Thoracic aorta (tissue), 2 donors: Measurements from ENCODE around the gene BHLHE40. TPM values are rescaled to one million over a fixed set of nuclear protein-coding genes. Genes with fewer than 3 reads are reported as not detected.

Source experiments
- ATAC-seq: fragments of 150-250 bp; one replicate; pipeline ENCODE4 v1.8.0; 2017; ENCODE audit warnings: low read depth; ENCODE audit not compliant: insufficient number of reproducible peaks, low FRiP score
- DNase-seq: peaks from one replicate; pipeline ENCODE4 v3.0.0-alpha.2; 2020; ENCODE audit warnings: low spot score
- H3K27ac ChIP-seq, 2 donors: fragments of 200-600 bp; sonication (generic); 1 replicate in 1 of 2; 2 replicates in 1 of 2; pipeline ENCODE4 v1.5.1; 2016; ENCODE audit warnings: mild to moderate bottlenecking in 2 of 2, moderate library complexity in 2 of 2
- H3K27me3 ChIP-seq: fragments of 200-600 bp; sonication (generic); replicated peaks from 2 replicates; pipeline ENCODE4 v1.6.0; 2016; ENCODE audit warnings: mild to moderate bottlenecking; ENCODE audit not compliant: insufficient read depth
- H3K36me3 ChIP-seq: fragments of 200-600 bp; sonication (generic); one replicate; pipeline ENCODE4 v1.5.1; 2016
- H3K4me1 ChIP-seq, 2 donors: fragments of 200-600 bp; sonication (generic); 1 replicate in 1 of 2; 2 replicates in 1 of 2; pipeline versions ENCODE4 v1.5.1 to v1.6.0; 2016; ENCODE audit warnings: low read depth in 2 of 2, mild to moderate bottlenecking in 1 of 2; ENCODE audit not compliant: control insufficient read depth in 1 of 2
- H3K4me3 ChIP-seq: fragments of 200-600 bp; sonication (generic); 2 replicates; pipeline ENCODE4 v1.5.1; 2016; ENCODE audit warnings: mild to moderate bottlenecking
- H3K9me3 ChIP-seq: fragments of 200-600 bp; sonication (generic); 2 replicates; pipeline ENCODE4 v1.5.1; 2016
- total RNA-seq, 2 donors: library from RNA; depleted of rRNA; stranded (reverse); fragments of >200 nt; gene quantifications; one replicate each; pipeline versions ENCODE4 v1.1.0 to v1.2.3, GENCODE V29; 2016
- TF ChIP-seq, protein P1 (sequence below): fragments of 200-600 bp; sonication (generic); IDR thresholded peaks from one replicate; pipeline ENCODE4 v1.5.1; 2019; ENCODE audit warnings: antibody characterized with exemption

Gene BHLHE40
- total RNA-seq, 2 donors from 2014 or later = 47.2 to 109 TPM

GRCh38 chr3:4950948-4951347, 28.3 kb upstream of the BHLHE40 start:
- TF ChIP-seq, protein P1, sequence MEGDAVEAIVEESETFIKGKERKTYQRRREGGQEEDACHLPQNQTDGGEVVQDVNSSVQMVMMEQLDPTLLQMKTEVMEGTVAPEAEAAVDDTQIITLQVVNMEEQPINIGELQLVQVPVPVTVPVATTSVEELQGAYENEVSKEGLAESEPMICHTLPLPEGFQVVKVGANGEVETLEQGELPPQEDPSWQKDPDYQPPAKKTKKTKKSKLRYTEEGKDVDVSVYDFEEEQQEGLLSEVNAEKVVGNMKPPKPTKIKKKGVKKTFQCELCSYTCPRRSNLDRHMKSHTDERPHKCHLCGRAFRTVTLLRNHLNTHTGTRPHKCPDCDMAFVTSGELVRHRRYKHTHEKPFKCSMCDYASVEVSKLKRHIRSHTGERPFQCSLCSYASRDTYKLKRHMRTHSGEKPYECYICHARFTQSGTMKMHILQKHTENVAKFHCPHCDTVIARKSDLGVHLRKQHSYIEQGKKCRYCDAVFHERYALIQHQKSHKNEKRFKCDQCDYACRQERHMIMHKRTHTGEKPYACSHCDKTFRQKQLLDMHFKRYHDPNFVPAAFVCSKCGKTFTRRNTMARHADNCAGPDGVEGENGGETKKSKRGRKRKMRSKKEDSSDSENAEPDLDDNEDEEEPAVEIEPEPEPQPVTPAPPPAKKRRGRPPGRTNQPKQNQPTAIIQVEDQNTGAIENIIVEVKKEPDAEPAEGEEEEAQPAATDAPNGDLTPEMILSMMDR = no peak
- ATAC-seq (no peak), DNase-seq (no peak)
- no peaks in the 10 kb centered on the region for H3K36me3 ChIP-seq
- H3K4me1 ChIP-seq = peaks cover 3 to 21% of the 10 kb centered on the region in 2 donors
- no peak overlapping the region for H3K27ac ChIP-seq
- H3K27me3 ChIP-seq = no peaks in the 10 kb centered on the region
- H3K9me3 ChIP-seq = no peaks in the 10 kb centered on the region
- H3K4me3 ChIP-seq = no peak overlapping the region

- Histone ChIP-seq H3K4me3 (no peak overlapping the region), H3K9me3 (no peaks in the 10 kb centered on the region), H3K36me3 (no peaks in the 10 kb centered on the region), H3K27me3 (no peaks in the 10 kb centered on the region), H3K4me1 (peaks cover 3 to 21% of the 10 kb centered on the region in 2 donors), H3K27ac (no peak overlapping the region)
- no peak for DNase-seq
- TF ChIP-seq, protein P1 = no peak
- ATAC-seq = no peak
Measured at GRCh38 chr3:4953119-4953518, 26.1 kb upstream of the BHLHE40 start.

- TF ChIP-seq, protein P1 = no peak
- no peaks in the 10 kb centered on the region for H3K27me3 ChIP-seq
- no peak overlapping the region for H3K4me3 ChIP-seq
- no peaks in the 10 kb centered on the region for H3K36me3 ChIP-seq
- ATAC-seq = no peak
- H3K9me3 ChIP-seq = peaks cover 7% of the 10 kb centered on the region
- DNase-seq = no peak
- H3K27ac ChIP-seq = no peak overlapping the region
- peaks cover 3 to 12% of the 10 kb centered on the region in 2 donors for H3K4me1 ChIP-seq
Measured at GRCh38 chr3:4954256-4955000, 24.8 kb upstream of the BHLHE40 start.

DNA sequence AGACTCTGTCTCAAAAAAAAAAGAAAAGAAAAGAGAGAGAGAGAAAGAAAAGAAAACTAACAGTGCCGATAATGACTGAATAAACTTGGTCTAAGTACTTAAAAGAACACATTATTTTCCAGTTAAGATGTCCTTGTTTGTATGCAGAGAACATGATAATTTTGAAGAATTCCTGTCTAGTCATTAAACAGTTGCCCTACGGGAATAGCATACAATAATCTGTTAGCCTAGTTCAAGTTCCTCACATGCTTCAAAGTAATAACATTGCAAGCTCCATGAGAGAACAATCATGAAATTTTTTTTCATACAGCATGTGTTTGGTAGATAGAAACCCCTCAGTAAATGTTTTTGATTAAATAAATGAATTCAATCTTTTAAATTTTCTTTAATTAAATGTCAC, 23.1 kb upstream of the BHLHE40 start:
- TF ChIP-seq, protein P1 = no peak
- no peak for ATAC-seq
- Histone ChIP-seq H3K9me3 (peaks cover 8% of the 10 kb centered on the region), H3K27me3 (no peaks in the 10 kb centered on the region), H3K36me3 (no peaks in the 10 kb centered on the region), H3K27ac (no peak overlapping the region), H3K4me1 (no peaks in the 10 kb centered on the region), H3K4me3 (no peak overlapping the region)
- DNase-seq = no peak

DNA sequence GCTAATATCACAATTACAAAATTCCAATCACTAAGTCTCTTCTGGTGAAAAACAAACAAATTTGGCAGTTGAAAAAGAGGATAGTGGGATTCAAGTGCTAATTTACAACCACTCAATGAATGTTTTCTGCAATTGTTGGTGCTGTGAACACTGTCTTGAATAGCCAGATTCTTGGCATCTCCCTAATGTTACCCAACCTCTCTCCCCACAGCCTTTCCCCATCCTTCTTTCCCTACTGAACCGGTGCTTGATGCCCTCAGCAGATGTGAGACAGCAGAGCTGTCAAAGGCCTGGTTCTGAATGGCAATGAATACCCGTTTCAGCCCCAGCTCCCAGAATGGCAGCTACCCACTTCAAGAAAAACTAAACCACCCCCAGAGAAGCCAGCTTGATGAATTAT, 22.5 kb upstream of the BHLHE40 start:
- no peak for ATAC-seq
- DNase-seq = no peak
- TF ChIP-seq, protein P1 = no peak
- H3K27ac ChIP-seq = no peak overlapping the region
- no peaks in the 10 kb centered on the region for H3K4me1 ChIP-seq
- no peaks in the 10 kb centered on the region for H3K36me3 ChIP-seq
- peaks cover 8% of the 10 kb centered on the region for H3K9me3 ChIP-seq
- H3K27me3 ChIP-seq = no peaks in the 10 kb centered on the region
- no peak overlapping the region for H3K4me3 ChIP-seq
